IMR-90 (cell line): ENCODE data around the gene ZNRF4.

Source experiments
- CTCF ChIP-seq: conservative IDR thresholded peaks from 2 replicates; pipeline ENCODE4 v1.5.1; 2012; ENCODE audit warnings: mild to moderate bottlenecking, low read depth, low read length, improper control_type of control experiment
- MXI1 ChIP-seq: IDR thresholded peaks from 2 replicates; pipeline ENCODE4 v1.6.1; 2012; ENCODE audit warnings: low read depth, mild to moderate bottlenecking, low read length, moderate library complexity, borderline replicate concordance
- SMC3 ChIP-seq: fragments of 150-350 bp; IDR thresholded peaks from 2 replicates; pipeline ENCODE4 v1.6.1; 2016; ENCODE audit warnings: low read depth, mild to moderate bottlenecking, antibody characterized with exemption, low read length, moderate library complexity

GRCh38 chr19:5494773-5495172 lies 39.6 kb downstream of the ZNRF4 start:
- TF ChIP-seq CTCF (no peak), MXI1 (no peak), SMC3 (no peak)
